ENCODE measurements around the gene XRCC5.

XRCC5 gene

DNA sequence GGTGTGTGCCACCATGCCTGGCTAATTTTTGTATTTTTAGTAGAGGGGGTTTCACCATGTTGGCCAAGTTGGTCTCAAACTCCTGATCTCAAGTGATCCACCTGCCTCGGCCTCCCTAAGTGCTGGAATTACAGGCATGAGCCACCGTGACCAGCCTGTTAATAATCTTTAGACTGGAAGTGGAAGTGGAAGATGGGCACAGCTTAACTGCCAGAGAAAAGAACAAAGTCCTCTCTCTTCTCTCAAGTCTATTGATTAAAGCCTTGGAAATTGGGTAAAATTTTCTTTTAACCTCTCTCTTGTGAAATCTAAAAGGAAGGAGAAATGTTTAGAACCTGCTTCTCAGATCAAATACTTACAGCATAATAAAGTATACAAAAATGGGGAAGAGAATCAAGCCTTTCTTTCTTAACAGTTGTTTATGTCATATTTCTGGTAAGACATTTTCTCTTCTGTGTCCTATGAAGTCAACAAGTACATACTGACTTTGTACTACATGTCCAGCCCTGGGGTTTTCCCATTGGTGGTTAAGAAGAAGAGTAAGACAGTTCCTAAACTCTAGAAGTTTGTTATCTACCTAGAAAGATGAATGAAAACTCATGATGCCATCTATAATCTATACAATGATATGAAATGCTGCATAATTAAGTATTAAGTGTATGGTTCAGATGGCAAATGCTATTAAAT lies 22.8 kb upstream of the XRCC5 start:
- DNase-seq: no peak

DNA sequence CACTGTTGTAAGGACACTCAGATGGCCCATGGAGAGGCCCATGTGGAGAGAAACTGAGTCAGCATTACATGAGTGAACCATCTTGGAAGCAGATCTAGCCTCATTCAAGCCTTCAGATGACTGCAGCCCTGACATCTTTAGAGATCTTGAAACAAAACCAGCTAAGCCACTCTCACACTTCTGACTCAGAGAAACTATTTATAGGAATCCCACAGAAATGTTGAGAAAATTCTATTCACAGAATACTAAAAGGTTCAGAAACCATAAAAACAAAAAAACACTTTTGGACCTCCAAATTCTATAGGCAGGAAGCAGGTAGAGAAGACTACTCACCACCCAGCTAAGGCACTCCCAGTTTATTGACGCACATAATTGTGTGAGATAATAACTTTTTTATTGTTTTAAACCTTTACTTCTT lies 18.8 kb upstream of the XRCC5 start:
- no peak for DNase-seq

DNA sequence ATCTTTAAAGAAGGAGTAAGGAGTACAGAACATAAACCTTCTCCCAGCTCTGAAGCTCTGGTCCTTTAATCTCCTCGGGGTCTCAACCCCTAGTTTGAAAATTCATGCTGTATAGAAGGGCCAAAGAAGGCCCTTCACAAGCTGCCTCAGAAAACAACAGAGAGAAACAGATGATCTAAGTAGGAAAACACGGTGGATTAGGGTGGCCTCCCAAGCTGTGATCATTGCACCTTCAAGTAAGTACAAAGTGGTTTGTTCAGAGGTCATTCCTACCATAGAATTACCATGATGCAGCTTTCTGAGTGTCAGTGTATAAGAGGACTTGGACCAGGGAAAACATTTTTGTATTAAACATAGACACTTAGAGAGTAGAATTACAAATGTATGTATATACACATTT lies 16.5 kb upstream of the XRCC5 start:
- DNase-seq: no peak

DNA sequence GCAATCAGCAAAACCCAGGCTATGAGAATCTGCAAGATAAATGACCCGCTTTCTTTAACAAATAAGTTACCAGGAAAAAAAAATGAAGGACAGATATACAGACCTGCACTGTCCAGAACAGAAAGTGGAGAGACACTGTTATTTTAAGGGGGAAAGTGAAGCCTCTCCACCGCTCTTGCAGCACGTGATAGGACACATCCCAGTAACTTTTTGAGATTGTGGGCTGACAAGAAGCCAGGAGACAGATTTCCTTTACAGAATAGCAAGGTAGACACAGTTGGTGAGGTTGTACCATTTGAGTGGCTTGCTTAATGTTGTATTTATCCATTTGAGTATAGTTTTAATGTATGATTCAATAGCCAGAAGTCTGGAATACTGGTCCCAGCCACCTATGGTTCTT lies 14.4 kb upstream of the XRCC5 start:
- no peak for DNase-seq

DNA sequence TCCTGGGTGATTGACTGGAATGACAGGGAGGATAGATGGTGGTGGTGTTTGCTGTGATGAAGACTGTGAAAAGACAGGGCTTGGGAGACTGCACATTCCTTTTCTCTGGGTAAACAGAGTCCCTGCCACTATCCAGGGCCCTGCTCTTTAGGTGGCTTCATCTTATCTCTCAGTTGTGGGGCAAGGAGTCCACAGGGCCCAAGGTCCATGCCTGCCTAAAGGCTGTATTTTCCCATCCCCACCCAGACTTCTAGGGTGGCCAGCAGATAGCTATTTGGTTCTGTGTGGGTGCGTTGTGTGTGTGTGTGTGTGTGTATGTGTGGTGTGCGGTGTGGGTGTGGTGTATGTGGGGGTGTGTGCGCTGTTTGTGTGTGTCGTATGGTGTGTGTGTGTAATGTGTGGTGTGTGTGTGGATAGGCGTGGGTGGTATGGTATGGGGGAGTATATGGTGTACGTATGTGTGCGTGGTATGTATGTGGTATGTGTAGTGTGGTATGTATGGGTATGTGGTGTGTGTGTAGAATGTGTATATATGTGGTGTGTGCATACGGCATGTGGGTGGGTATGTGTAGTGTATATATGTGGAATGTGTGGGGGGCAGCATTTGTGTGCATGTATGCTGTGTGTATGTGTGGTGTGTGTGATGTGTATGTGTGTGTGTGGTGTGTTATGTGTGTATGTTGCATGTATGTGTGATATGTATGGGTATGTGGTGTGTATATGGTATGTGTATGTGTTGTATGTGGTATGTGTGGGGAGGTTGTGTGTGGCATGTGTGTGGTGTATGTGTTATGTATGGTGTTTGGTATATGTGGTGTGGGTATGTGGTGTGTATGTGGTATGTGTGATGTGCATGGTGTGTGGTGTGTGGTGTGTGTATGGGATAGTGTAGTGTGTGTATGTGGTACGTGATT lies 10.5 kb upstream of the XRCC5 start:
- DNase-seq: no peak

DNA sequence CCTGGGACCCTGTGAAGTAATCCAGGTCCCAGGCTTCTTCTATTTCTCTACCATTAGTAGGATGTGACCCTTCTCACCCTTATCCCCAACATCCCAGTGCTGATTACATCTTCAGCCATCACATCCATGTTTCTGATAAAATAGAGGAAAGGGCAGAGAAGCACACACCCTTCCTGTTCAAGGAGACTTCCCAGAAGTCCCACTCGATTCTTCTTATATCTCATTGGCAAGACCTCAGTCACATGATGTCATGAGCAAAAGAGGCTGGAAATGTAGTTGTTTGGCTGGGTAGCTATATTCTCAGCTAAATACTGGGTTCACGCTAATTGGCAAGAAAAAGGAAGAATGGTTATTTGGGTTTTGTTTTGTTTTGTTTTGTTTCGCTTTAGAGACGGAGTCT lies 8.0 kb upstream of the XRCC5 start:
- DNase-seq: no peak

DNA sequence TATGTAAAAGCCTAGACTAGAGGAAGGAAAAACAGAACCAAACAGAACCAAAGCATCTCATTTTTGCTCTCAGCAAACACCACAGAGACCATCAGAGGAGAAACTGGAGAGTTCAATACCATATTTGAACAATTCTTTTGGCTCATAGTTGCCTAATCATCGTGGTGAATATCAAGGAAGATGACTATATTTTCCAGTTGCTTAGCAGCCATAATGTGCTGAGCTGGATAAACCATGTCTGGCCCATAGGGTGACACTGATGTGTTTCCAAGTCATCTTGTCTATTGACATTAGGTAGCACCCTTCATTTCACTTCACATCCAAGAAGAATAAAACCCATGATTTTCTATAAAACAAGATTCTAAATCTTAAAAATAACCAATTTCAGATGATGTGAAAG lies 5.9 kb upstream of the XRCC5 start:
- no peak for DNase-seq

DNA sequence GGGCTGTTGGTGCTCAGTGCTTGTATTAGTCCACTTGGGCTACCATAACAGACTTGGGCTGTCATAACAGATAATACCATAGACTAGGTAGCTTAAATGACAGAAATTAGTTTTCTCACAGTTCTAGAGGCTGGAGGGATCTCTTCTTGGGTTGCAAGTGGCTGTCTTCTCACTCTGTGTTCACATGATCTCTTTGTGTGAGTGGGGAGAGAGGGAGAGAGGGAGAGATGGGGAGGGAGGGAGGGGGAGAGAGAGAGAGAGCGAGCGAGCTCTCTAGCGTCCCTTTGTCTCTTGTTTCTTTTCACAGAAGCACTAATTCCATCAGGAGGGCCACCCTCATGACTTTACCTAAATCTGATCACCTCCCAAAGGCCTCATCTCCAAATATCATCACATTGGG lies 4.5 kb upstream of the XRCC5 start:
- DNase-seq: no peak

DNA sequence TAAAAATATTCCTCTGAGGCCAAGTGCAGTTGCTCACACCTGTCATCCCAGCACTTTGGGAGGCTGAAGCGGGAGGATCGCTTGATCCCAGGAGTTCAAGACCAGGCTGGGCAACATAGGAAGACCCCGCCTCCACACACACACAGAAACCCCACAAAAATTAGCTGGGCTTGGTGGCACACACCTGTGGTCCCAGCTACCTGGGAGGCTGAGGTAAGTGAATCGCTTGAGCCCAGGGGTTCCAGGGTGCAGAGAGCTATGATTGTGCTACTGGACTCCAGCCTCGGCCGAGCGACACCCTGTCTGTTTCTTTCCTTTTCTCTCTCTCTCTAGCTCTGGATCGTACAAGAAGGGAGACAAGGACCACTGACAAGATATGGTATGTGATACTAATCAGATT lies 1.8 kb upstream of the XRCC5 start:
- DNase-seq: no peak

DNA sequence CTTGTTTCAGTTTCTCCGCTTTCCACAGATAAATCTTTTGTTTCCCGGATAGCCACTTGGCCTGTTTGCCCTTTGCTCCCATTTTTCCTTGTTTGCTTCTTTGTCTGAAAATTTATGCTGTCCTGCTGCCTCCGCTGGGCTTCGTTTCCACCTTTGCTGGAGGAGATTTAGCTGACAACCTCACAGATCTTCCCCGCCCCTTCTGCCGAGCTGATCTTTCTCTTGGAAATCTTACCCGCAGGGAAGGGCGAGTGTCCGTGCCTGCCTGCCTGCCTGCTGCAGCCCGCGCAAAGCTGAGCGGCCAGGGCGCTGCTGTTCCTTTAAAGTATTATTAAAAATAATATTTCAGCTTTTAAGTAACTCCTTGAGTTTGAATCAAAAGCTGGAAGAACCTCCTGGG lies 1.4 kb upstream of the XRCC5 start:
- DNase-seq: no peak

DNA sequence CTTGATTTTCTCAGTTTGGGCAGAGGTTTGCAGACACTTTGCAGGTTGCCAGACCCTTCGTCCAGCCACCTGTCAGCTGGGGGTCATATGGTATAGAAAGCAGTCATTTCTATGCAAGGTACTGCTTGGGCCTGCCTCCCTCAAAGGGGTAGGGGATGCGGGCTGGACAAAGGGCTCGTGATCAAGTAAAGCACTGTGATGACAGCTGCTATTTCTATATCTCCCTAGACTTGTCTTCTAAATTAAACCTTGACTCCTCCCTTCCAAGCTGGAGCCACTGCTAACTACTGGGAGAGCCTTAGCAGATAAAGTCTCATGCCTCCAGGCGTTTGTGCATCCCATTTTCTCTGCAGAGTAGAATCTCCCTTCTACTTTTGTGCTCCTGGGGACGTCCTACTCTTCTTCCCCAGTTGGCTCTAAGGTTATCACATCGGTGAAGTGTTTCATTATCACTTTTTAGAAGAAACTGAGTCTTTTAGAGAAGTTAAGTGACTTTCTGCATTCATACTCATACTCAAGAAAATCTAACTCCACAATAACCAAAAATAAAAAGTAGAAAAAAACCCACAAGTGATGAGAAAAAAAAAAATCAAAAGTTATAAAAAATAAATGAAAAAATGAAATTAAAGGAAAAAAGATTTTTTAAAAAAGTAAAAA lies 710 bp upstream of the XRCC5 start:
- DNase-seq: no peak

DNA sequence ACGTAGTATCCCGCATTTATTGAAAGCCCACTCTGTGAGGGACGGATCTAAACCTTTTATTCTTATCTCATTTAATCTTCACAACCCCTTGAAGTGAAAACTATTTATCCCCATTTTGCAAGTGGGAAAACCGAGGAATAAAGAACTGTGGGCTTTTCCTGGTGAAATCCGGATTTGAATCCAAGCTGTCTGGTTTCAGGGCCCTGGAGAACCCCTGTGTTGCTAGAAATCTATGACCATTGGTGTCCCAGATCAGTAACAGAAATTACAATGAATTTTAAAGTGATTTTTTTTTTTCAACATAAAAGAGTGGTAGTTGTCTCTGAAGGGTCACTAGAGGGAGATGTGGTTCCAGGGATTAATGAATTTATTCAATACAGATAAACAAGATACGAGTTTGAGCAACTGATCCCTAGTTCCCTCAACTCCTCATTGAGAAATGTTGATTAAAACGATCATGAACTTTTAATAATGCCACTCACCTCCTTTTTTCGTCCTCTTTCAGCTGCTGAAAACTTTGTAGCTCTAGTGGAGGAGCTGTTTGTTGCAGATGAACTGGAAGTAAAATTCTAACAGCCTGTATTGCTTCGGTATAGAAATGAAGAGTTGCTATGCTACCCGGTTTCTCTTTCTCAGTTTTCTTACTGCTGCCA lies 940 bp downstream of the XRCC5 start:
- no peak for DNase-seq

DNA sequence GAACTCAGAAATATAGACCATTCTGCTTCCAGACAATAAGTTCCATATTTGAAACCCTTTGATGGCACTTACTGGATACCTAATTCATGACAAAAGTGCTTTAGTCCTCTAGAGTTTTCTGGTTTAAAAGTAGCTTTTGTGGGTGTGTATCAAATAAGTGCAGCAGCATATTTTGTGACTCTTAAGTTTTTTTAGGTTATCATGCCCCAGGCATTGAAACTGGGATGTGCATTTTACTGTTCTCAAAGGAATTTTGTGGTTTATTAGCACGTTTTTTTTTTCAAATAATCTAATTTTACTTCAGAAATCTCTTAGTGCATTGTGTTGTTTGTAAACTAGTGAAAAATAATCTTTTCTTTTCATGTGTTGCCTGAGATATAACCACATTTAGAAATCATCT lies 1.5 kb downstream of the XRCC5 start:
- DNase-seq: no peak

DNA sequence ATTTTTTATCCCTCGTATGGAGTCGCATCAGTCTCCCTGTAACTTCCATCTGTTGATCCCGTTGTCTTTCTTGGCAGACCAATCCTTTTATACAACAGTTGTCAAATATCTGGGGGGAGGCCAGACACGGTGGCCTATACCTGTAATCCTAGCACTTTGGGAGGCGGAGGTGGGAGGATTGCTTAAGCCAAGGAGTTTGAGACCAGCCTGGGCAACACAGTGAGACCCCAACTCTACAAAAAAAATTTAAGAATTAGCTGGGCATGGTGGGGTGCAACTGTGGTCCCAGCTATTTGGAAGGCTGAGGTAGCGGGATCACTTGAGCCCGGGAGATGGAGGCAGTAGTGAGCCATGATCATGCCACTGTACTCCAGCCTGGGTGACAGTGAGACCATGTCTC lies 2.0 kb downstream of the XRCC5 start:
- DNase-seq: no peak

DNA sequence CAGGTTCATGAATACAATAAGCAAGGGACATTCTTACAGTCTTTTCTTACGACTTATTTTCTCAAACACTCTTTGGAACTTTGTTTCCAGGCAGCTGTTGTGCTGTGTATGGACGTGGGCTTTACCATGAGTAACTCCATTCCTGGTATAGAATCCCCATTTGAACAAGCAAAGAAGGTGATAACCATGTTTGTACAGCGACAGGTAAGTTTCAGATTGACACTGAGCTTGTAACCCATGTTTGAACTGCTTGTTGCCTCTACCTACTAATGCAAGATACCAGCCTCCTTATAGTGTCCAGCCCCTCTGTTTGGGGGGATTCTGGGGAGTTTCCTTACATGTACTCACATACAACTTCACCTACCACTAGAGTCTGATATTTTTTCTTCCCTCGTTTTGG lies 3.8 kb downstream of the XRCC5 start:
- no peak for DNase-seq

DNA sequence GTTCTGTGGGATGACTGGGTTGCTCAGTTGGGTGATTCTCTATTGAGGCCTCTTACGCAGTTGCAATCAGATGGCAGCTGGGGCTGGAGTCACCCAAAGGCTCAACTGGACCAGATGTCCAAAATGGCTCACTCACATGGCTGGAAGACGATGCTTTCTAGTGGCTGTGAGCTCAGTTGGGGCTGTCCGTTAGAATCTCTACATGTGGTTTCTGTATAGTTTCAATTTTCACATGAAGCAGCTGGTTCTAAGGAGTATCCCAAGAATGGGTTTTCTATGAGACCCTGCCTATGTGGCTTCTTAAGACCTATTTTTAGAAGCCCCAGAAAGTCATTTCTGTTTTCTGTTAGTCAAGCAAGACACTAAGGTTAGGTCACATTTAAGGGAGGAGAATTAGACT lies 4.4 kb downstream of the XRCC5 start:
- DNase-seq: no peak

DNA sequence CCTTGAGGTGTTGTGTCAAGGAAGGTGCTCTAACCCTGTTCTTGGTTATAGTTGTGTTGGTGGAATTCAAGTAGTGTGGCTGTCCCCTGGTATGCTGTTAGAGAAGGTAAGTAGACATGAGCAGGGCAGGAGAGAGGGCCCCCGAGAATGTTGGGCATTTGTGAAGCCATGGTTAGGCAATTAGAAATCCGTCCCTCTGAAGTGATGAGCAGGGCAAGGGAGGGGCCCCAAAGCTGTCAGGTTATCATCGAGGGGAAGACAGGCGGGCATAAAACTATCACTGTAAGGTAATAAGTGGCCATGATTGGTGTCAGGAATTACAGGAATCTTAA lies 5.2 kb downstream of the XRCC5 start:
- DNase-seq: no peak

DNA sequence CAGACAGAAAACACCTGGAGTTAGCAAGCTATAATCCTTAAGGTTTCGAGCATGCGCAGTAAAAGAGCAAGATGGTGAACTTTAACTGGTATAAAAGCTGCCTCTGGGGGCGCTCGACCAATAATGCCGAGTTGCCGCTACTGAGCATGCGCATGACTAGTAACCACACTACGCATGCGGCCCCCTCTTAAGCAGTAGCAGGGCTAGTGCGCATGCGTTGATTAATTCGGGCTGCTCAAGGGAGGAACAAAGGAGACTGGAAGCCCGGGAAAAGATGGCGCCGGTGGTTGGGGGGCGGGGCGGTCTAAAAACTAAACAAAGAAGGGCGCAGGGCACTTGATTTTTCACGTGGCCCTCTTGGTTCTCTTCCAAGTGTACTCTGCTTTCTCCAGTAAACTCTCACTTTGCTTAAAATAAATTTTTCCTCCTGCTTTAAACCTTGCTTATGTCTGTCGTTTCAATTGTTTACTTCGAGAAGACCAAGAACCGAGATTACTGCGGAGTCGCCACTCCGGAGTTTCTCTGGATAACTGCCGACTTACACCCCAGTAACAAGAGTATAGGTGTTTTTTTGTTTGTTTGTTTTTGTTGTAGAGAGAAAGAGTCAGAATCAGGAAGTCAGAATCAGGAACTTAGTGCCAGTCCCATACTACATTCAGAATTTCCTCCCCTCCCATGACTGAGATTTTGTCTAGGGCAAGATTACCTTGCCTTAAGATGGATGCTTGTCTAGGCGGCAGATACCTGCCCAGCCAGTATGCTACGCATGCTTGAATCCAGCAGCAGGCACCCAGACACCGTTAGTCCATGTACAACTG lies 5.8 kb downstream of the XRCC5 start:
- DNase-seq: peak; percentile 98

DNA sequence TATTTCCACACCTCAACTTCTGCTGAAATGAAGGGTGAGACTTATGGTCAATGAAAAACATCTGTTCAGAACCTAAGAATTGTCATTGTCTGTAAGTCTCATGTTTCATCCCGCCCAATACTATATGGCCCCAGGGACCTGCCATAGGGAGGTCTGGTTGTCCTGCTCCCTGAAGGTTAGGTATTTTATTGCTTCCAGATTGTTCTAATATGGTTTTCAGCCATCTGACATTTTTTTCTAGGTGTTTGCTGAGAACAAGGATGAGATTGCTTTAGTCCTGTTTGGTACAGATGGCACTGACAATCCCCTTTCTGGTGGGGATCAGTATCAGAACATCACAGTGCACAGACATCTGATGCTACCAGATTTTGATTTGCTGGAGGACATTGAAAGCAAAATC lies 7.3 kb downstream of the XRCC5 start:
- no peak for DNase-seq

DNA sequence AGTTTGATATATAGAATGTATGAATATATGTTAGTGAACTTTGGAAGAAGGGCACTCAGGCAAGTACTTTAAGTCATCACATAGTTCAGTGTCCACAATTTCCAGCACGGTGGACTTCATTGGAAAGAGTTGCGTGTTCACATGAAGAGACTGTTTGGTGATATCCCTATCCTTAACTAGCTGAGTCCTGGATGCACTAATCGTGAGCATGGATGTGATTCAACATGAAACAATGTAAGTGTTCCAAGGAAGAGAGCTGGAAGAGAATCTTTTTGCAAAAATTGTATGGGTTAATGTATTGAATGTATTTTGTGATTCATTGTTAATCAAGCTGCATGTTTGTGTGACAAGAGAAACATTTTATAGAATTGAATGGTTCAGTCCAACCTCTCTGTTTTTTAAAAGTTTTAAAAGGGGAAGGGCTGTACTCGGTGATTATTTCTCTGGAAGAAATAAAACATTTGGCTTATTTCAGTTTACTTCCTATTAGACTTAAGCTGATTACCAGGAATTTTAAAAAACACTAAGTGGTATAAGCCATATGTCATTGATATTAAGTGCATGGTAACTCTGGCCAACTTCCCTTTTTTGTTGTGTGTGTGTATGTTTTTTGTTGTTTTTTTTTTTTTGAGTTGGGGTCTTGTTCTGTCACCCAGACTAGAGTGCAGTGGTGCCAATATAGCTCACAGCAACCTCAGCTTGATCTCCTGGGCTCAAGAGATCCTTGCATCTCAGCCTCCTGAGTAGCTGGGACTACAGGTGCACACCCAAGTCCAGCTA lies 8.6 kb downstream of the XRCC5 start:
- no peak for DNase-seq

DNA sequence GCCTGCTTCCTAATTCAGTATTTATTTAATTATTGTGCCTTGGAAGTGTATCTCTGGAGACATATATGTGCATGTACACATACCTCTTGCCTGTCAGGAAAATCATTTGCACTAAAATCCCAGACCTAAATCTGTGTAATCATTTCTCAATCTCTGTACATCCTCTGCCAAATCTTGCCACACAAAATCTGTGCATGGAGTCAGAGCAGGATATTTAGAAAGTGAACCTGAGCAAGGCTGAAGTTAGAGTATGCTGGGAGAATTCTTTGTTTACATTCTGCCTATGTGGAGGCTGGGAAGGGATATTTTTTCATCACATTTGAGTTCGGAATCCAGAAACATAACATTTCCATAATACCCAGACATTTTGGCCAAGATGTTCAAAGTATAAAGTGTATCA lies 9.3 kb downstream of the XRCC5 start:
- no peak for DNase-seq

DNA sequence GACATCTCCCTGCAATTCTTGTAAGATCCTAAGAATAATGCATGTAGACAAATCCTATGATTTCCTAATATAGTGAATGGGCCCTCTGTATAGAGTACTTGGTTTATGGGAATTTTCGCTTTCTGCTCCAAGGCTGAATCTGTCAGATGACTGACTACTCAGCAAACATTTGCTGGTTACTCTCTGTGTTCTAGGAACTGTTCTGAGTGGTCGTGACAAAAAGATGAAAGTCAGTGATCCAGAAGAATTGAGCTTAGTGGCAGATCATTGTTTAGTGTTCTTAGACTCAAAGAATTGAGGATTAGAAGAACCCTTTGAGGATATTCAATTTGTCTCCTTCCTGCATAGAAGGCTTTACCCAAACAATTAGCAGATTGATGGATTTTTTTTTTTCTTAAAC lies 10.0 kb downstream of the XRCC5 start:
- DNase-seq: no peak

Measured in activated effector memory CD4-positive, alpha-beta T cell treated with anti-CD3 and anti-CD28 coated beads, Interleukin-2, amount 50 U/mL, for 16 hours (primary cell).